Cardiac atrium fibroblast (primary cell): ENCODE measurements around the gene RECQL5. TPM values are rescaled to one million over a fixed set of nuclear protein-coding genes. Genes with fewer than 3 reads are reported as not detected.

ENCODE experiments used
- total RNA-seq: library from RNA; depleted of rRNA; stranded (reverse); fragments of >200 nt; gene quantifications from 2 replicates; pipeline ENCODE4 v1.2.3, GENCODE V29; 2015

Gene RECQL5
- total RNA-seq = 9.7 and 20.6 TPM in 2 replicates

GRCh38 chr17:75666959-75667790 is at the start of gene RECQL5, which contains the start of gene SAP30BP:
RECQL5 (minus strand) TSS chr17:75667154; CDS start chr17:75666557, 597 bp downstream.
SAP30BP (plus strand) TSS chr17:75667338; CDS start chr17:75667373, 35 bp downstream.

GRCh38 chr17:75632863-75633485 is 34.0 kb downstream of the RECQL5 start, which contains the start of gene SMIM5:
SMIM5 (plus strand) TSS chr17:75633434; CDS start chr17:75640202, 6,768 bp downstream.

GRCh38 chr17:75587675-75588595 is 79.0 kb downstream of the RECQL5 start, which contains the start of gene MYO15B:
MYO15B (plus strand) TSS chr17:75587800; CDS start chr17:75588058, 258 bp downstream.

Other genes with a start within 250 kb of the RECQL5 start
- gene TMEM94, start 210.5 kb downstream of the RECQL5 start, total RNA-seq = 34.8 and 52.7 TPM in 2 replicates
- 6.9 and 12.3 TPM in 2 replicates for gene CASKIN2, start 151.6 kb downstream of the RECQL5 start, total RNA-seq
- gene TSEN54, start 150.6 kb downstream of the RECQL5 start, total RNA-seq = 8.5 and 9.1 TPM in 2 replicates
- gene LLGL2, start 141.5 kb downstream of the RECQL5 start, total RNA-seq = under 0.01 and 0.54 TPM in 2 replicates
- 0.49 and 24.4 TPM in 2 replicates for gene MYO15B, start 79.4 kb downstream of the RECQL5 start, total RNA-seq
- gene SMIM5, start 33.7 kb downstream of the RECQL5 start, total RNA-seq = not detected in 2 replicates
- 44.2 and 50.9 TPM in 2 replicates for gene SAP30BP, start 184 bp upstream of the RECQL5 start, total RNA-seq
- gene ITGB4, start 54.3 kb upstream of the RECQL5 start, total RNA-seq = 0.16 and 0.18 TPM in 2 replicates
- gene GALK1, start 98.0 kb upstream of the RECQL5 start, total RNA-seq = 35.9 and 43.9 TPM in 2 replicates
- 11.8 and 15.0 TPM in 2 replicates for gene UNK, start 117.7 kb upstream of the RECQL5 start, total RNA-seq
- 1.1 TPM in 1 of 2 replicates, not detected in the other for gene UNC13D, start 177.2 kb upstream of the RECQL5 start, total RNA-seq
- 56.7 and 67.0 TPM in 2 replicates for gene WBP2, start 188.2 kb upstream of the RECQL5 start, total RNA-seq
- 32.5 and 56.4 TPM in 2 replicates for gene TRIM47, start 211.4 kb upstream of the RECQL5 start, total RNA-seq
- gene TRIM65, start 229.8 kb upstream of the RECQL5 start, total RNA-seq = 19.1 and 20.6 TPM in 2 replicates
- gene MRPL38, start 237.7 kb upstream of the RECQL5 start, total RNA-seq = 12.3 and 15.7 TPM in 2 replicates